RKO (cell line): ENCODE measurements around the gene SLCO1B1.

Source experiments
- DNase-seq: peaks from one replicate; pipeline ENCODE4 v3.0.0-alpha.2; 2016; ENCODE audit warnings: low spot score

Gene SLCO1B1

GRCh38 chr12:21220266-21220665, 89.3 kb downstream of the SLCO1B1 start:
- DNase-seq, result no peak

DNA sequence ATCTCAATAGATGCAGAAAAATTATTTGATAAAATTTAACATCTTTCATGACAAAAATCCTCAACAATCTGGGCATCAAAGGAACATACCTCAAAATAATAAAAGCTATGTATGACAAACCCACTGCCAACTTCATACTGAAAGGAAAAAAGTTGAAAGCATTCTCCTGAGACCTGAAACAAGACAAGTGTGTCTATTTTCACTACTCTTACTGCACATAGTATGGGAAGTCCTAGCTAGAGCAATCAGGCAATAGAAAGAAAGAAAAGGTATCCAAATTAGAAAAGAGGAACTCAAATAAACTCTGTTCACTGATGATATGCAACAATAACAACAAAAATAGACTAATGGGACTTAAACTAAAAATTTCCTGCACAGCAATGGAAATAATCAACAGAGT, 90.1 kb downstream of the SLCO1B1 start:
- no peak for DNase-seq

DNA sequence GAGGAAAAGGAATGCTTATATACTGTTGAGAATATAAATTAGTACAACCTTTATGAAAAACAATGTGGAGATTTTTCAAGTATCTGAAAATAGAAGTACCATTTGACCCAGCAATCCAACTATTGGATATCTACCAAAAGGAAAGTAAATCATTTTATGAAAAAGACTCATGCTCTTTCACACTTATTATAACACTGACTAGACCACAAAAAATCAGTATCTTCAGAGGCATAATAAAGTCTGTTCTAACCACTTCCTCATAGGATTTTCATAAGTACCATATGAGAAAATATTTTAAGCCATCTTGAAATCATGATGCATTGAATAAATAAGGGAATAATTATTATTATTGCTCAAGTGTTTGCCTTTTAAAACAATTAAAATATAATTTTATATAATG, 90.8 kb downstream of the SLCO1B1 start:
- DNase-seq, result no peak

GRCh38 chr12:21223930-21224329, 92.9 kb downstream of the SLCO1B1 start:
- DNase-seq, result no peak

GRCh38 chr12:21234395-21234794, 103.4 kb downstream of the SLCO1B1 start:
- no peak for DNase-seq

DNA sequence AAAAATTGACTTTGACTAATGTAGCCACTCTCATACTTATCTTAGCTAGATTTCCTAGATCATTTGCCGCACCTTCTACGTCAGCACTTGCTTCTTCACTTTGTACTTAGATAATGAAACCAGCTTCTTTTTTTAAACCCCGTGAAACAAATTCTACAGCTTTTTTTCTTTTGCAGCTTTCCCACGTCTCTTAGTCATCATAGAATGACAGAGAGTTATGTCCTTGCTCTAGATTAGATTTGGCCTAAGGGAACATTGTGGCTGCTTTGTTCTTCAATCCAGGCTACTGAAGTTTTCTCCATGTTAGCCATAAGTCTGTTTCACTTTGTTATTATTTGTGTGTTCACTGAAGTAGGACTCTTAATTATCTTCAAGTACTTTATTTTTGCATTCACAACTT, 108.9 kb downstream of the SLCO1B1 start:
- DNase-seq, result no peak

- peak; percentile 54 for DNase-seq
Observed at GRCh38 chr12:21248679-21249078, 117.7 kb downstream of the SLCO1B1 start.

DNA sequence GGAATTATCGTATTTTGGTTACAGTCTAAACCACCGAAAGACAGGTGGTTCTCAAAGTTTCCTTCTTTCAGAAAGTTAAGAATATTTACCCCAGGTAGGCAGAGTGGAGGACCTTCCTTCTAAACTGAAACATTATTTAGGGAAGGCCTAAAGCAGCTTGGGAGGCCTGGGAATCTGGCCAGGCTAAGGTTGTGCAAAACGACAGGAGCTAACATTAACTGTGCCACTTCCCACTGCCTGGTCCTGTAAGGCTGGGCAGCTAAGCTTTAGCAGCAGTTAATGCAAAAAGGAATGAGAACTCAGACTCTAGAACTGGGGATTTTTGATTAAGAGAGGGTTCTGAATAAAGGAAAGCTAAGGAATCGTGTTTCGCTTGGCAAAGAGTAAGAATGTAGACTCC, 121.1 kb downstream of the SLCO1B1 start:
- no peak for DNase-seq

DNA sequence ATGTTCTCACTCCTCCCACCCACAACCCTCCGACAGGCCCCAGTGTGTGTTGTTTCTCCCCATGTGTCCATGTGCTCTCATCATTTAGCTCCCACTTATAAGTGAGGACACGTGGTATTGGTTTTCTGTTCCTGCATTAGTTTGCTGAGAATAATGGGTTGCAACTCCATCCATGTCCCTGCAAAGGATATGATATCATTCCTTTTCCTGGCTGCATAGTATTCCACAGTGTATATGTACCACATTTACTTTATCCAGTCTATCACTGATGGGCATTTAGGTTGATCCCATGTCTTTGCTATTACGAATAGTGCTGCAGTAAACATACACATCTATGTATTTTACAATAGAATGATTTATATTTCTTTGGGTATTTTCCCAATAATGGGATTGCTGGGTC, 126.2 kb downstream of the SLCO1B1 start:
- DNase-seq, result no peak

- DNase-seq, result no peak
Observed at GRCh38 chr12:21264232-21264631, 133.2 kb downstream of the SLCO1B1 start.

DNA sequence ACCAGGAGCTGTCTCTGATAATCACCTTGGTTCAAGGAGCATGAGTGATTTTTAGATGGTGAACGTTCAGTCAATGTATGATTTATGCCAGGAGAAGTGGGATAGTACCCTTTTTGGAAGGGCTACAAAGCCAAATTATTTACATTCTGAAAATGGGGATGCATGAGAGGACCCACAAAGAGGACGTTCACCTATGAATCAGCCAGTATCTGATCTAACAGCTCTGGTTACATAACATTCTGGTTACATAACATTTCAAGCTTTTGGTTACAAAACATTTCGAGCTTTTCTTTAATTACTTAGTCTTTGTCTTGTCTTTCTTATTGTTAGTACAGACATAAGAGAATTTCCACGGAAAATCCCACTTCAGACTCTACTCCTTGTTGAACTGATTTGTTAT, 134.9 kb downstream of the SLCO1B1 start:
- DNase-seq, result no peak

- no peak for DNase-seq
Observed at GRCh38 chr12:21276826-21277225, 145.8 kb downstream of the SLCO1B1 start.
